ENCODE data around the gene TCP10L.

Gene TCP10L

GRCh38 chr21:32585970-32586369, 647 bp upstream of the TCP10L start:
- TF ChIP-seq, protein P1, sequence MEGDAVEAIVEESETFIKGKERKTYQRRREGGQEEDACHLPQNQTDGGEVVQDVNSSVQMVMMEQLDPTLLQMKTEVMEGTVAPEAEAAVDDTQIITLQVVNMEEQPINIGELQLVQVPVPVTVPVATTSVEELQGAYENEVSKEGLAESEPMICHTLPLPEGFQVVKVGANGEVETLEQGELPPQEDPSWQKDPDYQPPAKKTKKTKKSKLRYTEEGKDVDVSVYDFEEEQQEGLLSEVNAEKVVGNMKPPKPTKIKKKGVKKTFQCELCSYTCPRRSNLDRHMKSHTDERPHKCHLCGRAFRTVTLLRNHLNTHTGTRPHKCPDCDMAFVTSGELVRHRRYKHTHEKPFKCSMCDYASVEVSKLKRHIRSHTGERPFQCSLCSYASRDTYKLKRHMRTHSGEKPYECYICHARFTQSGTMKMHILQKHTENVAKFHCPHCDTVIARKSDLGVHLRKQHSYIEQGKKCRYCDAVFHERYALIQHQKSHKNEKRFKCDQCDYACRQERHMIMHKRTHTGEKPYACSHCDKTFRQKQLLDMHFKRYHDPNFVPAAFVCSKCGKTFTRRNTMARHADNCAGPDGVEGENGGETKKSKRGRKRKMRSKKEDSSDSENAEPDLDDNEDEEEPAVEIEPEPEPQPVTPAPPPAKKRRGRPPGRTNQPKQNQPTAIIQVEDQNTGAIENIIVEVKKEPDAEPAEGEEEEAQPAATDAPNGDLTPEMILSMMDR (IDR thresholded peaks at IDR 0.05; ENCODE audit: extremely low read depth, missing control alignments), result no peak
- no peak for DNase-seq (ENCODE audit: low spot score)

DNA sequence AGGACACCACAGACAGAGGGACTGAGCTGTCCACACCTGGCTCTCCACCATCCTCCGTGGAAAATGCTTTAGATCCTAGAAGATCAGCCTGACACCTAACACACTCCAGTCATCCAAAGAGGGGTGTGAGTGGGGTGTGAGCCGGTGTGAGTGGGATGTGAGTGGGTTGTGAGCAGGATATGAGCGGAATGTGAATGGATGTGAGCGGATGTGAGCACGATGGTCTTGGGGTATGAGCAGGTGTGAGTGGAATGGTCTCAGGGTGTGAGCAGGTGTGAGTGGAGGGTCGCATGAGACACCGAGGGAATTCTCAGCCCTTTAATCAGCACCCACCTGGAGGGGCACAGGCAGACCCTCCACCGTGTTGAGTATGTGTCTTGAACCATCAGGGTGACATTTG, 851 bp downstream of the TCP10L start:
- TF ChIP-seq, protein P1 (IDR thresholded peaks at IDR 0.05; ENCODE audit: extremely low read depth, missing control alignments), result no peak
- DNase-seq (ENCODE audit: low spot score), result no peak

- TF ChIP-seq, protein P1 (IDR thresholded peaks at IDR 0.05; ENCODE audit: extremely low read depth, missing control alignments), result no peak
- no peak for DNase-seq (ENCODE audit: low spot score)
Observed at GRCh38 chr21:32581732-32582131, 3.6 kb downstream of the TCP10L start.

- TF ChIP-seq, protein P1 (IDR thresholded peaks at IDR 0.05; ENCODE audit: extremely low read depth, missing control alignments), result no peak
- no peak for DNase-seq (ENCODE audit: low spot score)
Observed at GRCh38 chr21:32580949-32581348, 4.4 kb downstream of the TCP10L start.

GRCh38 chr21:32578107-32578691, 7.1 kb downstream of the TCP10L start:
- DNase-seq (ENCODE audit: low spot score), result no peak
- TF ChIP-seq, protein P1 (IDR thresholded peaks at IDR 0.05; ENCODE audit: extremely low read depth, missing control alignments), result peak; percentile 3

DNA sequence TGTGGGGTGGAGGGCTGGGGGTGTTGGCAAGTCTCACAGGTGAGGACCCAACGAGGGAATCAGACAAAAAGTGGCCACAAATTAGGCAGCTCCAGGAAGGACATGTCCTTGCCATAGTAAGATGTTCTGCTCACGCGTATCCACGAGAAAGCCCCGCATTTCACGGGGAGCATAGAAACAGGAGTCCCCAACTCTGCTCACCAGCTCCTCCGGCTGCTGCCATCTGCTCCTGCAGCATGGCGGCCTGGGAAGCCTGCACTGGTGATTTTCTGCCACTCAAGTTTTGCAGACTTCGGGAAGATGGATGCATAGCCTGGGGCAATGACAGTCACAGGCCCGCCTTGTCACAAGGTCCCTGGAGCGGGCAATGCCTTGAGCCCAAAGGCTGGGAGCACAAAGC, 9.3 kb downstream of the TCP10L start:
- DNase-seq (ENCODE audit: low spot score), result no peak
- TF ChIP-seq, protein P1 (IDR thresholded peaks at IDR 0.05; ENCODE audit: extremely low read depth, missing control alignments), result no peak

DNA sequence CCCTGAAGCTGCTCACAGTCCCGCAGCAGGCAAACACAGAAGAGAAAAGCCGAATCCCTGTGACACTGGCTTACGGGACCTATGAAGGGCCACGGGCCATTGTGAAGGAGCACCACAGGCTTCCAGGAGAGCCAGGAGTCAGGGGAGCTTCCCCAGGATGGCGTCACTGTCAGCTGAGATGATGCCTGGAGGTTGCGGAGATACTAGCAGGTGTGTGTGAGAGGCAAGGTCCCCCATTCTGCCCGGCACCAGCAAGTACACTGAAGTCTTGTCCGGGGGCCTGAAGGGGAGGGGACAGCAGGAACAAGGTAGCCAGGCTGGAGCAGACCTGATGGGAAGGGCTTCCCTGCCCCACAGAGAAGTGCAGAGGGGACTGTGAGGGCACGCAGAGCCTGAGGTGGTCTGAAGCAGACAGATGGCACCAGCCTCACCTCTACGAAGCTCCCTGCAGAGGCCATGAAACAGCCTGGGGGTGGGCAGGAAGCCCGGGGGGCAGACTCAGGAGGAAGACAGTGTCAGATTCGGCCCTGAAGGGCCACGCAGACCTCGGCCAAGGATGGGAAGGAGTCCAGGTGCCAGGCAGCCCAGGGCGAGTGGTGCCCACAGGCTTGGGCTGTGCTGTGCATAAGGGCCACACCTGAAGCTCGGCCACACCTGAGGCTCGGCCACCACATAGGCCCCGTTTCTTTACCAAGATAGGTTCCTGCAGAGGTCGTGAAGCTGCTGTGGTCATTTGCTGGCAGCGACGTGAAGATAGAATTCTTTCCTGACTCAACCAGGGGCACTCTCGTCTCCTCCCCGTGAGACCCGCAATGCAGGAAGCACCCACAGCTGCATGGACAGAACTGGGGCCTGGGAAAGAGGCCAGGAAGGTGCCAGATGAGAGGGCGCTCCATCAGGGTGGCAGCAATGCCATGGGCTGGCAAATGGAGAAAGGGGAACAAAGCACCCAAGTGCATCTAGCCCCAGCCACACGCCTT, 10.1 kb downstream of the TCP10L start:
- TF ChIP-seq, protein P1 (IDR thresholded peaks at IDR 0.05; ENCODE audit: extremely low read depth, missing control alignments), result no peak
- DNase-seq (ENCODE audit: low spot score), result no peak
